ENCODE data around the gene GRM4. TPM values are rescaled to one million over a fixed set of nuclear protein-coding genes. Genes with fewer than 3 reads are reported as not detected.
"Not testable (repeated sequence)": the region's sequence is repeated elsewhere in the genome, so short reads cannot be mapped to it uniquely, and the experiment has no call there.

Gene GRM4
- total and polyA plus RNA-seq, 10 donors = 0.02 to 0.26 (median 0.09) TPM; not detected in 3

- Histone ChIP-seq H3K9me3 (no peaks in the 10 kb centered on the region), H3K4me1 (peaks cover 0 to 9% (median 0%) of the 10 kb centered on the region in 6 donors), H3K27ac (no peak overlapping the region), H3K27me3 (replicated peaks in 1 of 7) (peaks cover 0 to 6% (median 0%) of the 10 kb centered on the region in 7 donors), H3K36me3 (no peaks in the 10 kb centered on the region), H3K4me3 (no peak overlapping the region)
- DNase-seq = no peak
- intact Hi-C loops (cut with DNase I; ENCODE audit: low total_unique reads) = no loop called here
- 48 to 58% (median 55%) methylated on average over 11 to 13 of the region's 13 CpGs for WGBS, 5 donors
- TF ChIP-seq POLR2A (IDR thresholded peaks at IDR 0.05) = no peak
- no peak for TF ChIP-seq CTCF (IDR thresholded peaks at IDR 0.05 in 8 of 11, conservative IDR thresholded peaks at IDR 0.05 in 3 of 11)
- TF ChIP-seq POLR2AphosphoS5 (IDR thresholded peaks at IDR 0.05) = no peak
Observed at GRCh38 chr6:34044945-34045595, 100.8 kb downstream of the GRM4 start.

- Histone ChIP-seq H3K36me3 (no peaks in the 10 kb centered on the region), H3K4me1 (peaks cover 0 to 9% (median 0%) of the 10 kb centered on the region in 6 donors), H3K27ac (no peak overlapping the region), H3K4me3 (no peak overlapping the region), H3K27me3 (replicated peaks in 1 of 7) (peaks cover 0 to 4% (median 0%) of the 10 kb centered on the region in 7 donors), H3K9me3 (no peaks in the 10 kb centered on the region)
- intact Hi-C loops (cut with DNase I; ENCODE audit: low total_unique reads) = no loop called here
- TF ChIP-seq CTCF (IDR thresholded peaks at IDR 0.05 in 8 of 11, conservative IDR thresholded peaks at IDR 0.05 in 3 of 11) (no peak), POLR2AphosphoS5 (IDR thresholded peaks at IDR 0.05) (no peak), POLR2A (IDR thresholded peaks at IDR 0.05) (no peak)
- 83 to 95% (median 90%) methylated on average over 4 to 8 of the region's 8 CpGs for WGBS, 5 donors
- DNase-seq = no peak
Observed at GRCh38 chr6:34043359-34043758, 102.5 kb downstream of the GRM4 start.

- H3K4me3 ChIP-seq; H3K27me3 ChIP-seq (replicated peaks in 1 of 7); DNase-seq; intact Hi-C loops (cut with DNase I; ENCODE audit: low total_unique reads); H3K27ac ChIP-seq; H3K36me3 ChIP-seq; H3K4me1 ChIP-seq; H3K9me3 ChIP-seq: not testable (repeated sequence)
- WGBS, 5 donors = 80 to 91% (median 84%) methylated on average over 5 of the region's 5 CpGs
Observed at GRCh38 chr6:34041998-34042397, 103.9 kb downstream of the GRM4 start.

- Histone ChIP-seq H3K27ac (no peak overlapping the region), H3K36me3 (no peaks in the 10 kb centered on the region), H3K27me3 (replicated peaks in 1 of 7) (peaks cover 0 to 4% (median 0%) of the 10 kb centered on the region in 7 donors), H3K4me1 (peaks cover 0 to 9% (median 0%) of the 10 kb centered on the region in 6 donors), H3K9me3 (no peaks in the 10 kb centered on the region), H3K4me3 (no peak overlapping the region)
- intact Hi-C loops (cut with DNase I; ENCODE audit: low total_unique reads) = no loop called here
- no peak for DNase-seq
- 87 to 93% (median 92%) methylated on average over 6 of the region's 6 CpGs for WGBS, 5 donors
- TF ChIP-seq POLR2AphosphoS5 (IDR thresholded peaks at IDR 0.05) (no peak), CTCF (IDR thresholded peaks at IDR 0.05 in 8 of 11, conservative IDR thresholded peaks at IDR 0.05 in 3 of 11) (no peak), POLR2A (IDR thresholded peaks at IDR 0.05) (no peak)
Observed at GRCh38 chr6:34041385-34041784, 104.5 kb downstream of the GRM4 start.
